Esophagus (tissue), 2 donors: ENCODE measurements around the gene CACNA1F. TPM values are rescaled to one million over a fixed set of nuclear protein-coding genes. Genes with fewer than 3 reads are reported as not detected.

Experiments
- polyA plus RNA-seq, 2 donors: library from polyadenylated mRNA; stranded (reverse); fragments of 200-250 nt; gene quantifications; one replicate each; pipeline ENCODE4 v1.2.3, GENCODE V29; 2013
- donor health status: healthy with polysubstance abuse.
- donor health status: Bipolar disorder and iron deficiency.

CACNA1F gene
- polyA plus RNA-seq, 2 donors, result 0.11 to 0.24 TPM

Other genes starting within 250 kb of the CACNA1F start
- 10 to 100 TPM; 18.5 to 22.8 TPM for gene GRIPAP1, start 231.1 kb downstream of the CACNA1F start, polyA plus RNA-seq
- 10 to 100 TPM; 20.5 to 20.9 TPM for gene TFE3, start 190.0 kb downstream of the CACNA1F start, polyA plus RNA-seq
- gene CCDC120, start 174.3 kb downstream of the CACNA1F start, polyA plus RNA-seq, result 10 to 100 TPM; 23.1 to 27.9 TPM
- 1 to 10 TPM; 7.2 to 7.8 TPM for gene PRAF2, start 159.3 kb downstream of the CACNA1F start, polyA plus RNA-seq
- 10 to 100 TPM; 45.1 to 55.6 TPM for gene WDR45, start 153.5 kb downstream of the CACNA1F start, polyA plus RNA-seq
- gene GPKOW, start 109.6 kb downstream of the CACNA1F start, polyA plus RNA-seq, result 10 to 100 TPM in 1 of 2 donors, 1 to 10 TPM in 1; 7.3 to 18.1 TPM
- gene MAGIX, start 70.6 kb downstream of the CACNA1F start, polyA plus RNA-seq, result 1 to 10 TPM; 6.0 to 6.3 TPM
- gene PLP2, start 61.4 kb downstream of the CACNA1F start, polyA plus RNA-seq, result 100 to 1,000 TPM; 267 to 453 TPM
- gene PRICKLE3, start 47.0 kb downstream of the CACNA1F start, polyA plus RNA-seq, result 10 to 100 TPM; 12.2 to 14.2 TPM
- under 1 TPM; 0.75 to 0.79 TPM for gene SYP, start 33.1 kb downstream of the CACNA1F start, polyA plus RNA-seq
- gene CCDC22, start 2.1 kb upstream of the CACNA1F start, polyA plus RNA-seq, result 10 to 100 TPM in 1 of 2 donors, 1 to 10 TPM in 1; 6.3 to 11.0 TPM
- gene FOXP3, start 31.4 kb upstream of the CACNA1F start, polyA plus RNA-seq, result under 1 TPM; 0.59 to 0.65 TPM
- gene PPP1R3F, start 36.5 kb upstream of the CACNA1F start, polyA plus RNA-seq, result 1 to 10 TPM; 3.8 to 4.9 TPM
- gene GAGE10, start 70.3 kb upstream of the CACNA1F start, polyA plus RNA-seq, result not detected
- not detected for gene GAGE12J, start 88.7 kb upstream of the CACNA1F start, polyA plus RNA-seq
- gene GAGE13, start 98.2 kb upstream of the CACNA1F start, polyA plus RNA-seq, result not detected